Heart left ventricle (tissue), 13 donors: Measurements from ENCODE around the gene TMEM31.

ENCODE experiments used
- POLR2A ChIP-seq, 2 donors: fragments of 450-650 bp; IDR thresholded peaks; one replicate each; pipeline ENCODE4 v1.6.1; 2017; ENCODE audit warnings: antibody characterized with exemption in 2 of 2, mild to moderate bottlenecking in 2 of 2, moderate library complexity in 2 of 2
- TF ChIP-seq, protein P1 (sequence below), 12 donors: fragments of 200-600 bp; sonication (generic) in 4 of 12; IDR thresholded peaks; one replicate each; pipeline versions ENCODE4 v1.5.0 to v1.8.0; 2018 to 2022; ENCODE audit warnings: antibody characterized with exemption in 12 of 12, mild to moderate bottlenecking in 5 of 12
- donor health status: ischemic (EF 13 %, LVEDD 7.1; RV severe dilation, severe dysfunction).
- donor health status: DM: no; HTN: yes; CAD: no.
- donor health status: DM: no; HTN: no; CAD: no.
- donor health status: ischemic (EF 25% LVEDD 6.9; RV normal size, moderate dysfunction).
- donor health status: ischemic (EF 25% LVEDD 5.7; RV mildly dilated, moderate dysfunction).
- donor health status: ischemic (EF 35%, LVEDD 5.7; RV mildly dilated, moderate dysfunction).
- donor health status: nonischemic (EF 11% LVEDD 7.7; RV severe dilation, severe dysfunction).
- donor health status: DM: yes; HTN: yes; CAD: no.
- donor health status: PGD.
- donor health status: ischemic (EF 29% LVEDD 5.4; RV normal size, mild dysfunction).
- donor health status: nonischemic (EF 23%, LVEDD 6.1; RV moderate dilation, normal function).

GRCh38 chrX:103742339-103742738, 31.6 kb downstream of the TMEM31 start:
- TF ChIP-seq POLR2A (IDR thresholded peaks at IDR 0.05) = no peak
- TF ChIP-seq, protein P1, sequence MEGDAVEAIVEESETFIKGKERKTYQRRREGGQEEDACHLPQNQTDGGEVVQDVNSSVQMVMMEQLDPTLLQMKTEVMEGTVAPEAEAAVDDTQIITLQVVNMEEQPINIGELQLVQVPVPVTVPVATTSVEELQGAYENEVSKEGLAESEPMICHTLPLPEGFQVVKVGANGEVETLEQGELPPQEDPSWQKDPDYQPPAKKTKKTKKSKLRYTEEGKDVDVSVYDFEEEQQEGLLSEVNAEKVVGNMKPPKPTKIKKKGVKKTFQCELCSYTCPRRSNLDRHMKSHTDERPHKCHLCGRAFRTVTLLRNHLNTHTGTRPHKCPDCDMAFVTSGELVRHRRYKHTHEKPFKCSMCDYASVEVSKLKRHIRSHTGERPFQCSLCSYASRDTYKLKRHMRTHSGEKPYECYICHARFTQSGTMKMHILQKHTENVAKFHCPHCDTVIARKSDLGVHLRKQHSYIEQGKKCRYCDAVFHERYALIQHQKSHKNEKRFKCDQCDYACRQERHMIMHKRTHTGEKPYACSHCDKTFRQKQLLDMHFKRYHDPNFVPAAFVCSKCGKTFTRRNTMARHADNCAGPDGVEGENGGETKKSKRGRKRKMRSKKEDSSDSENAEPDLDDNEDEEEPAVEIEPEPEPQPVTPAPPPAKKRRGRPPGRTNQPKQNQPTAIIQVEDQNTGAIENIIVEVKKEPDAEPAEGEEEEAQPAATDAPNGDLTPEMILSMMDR (IDR thresholded peaks at IDR 0.05) = no peak
